IPS-NIHi7 (cell line): Measurements from ENCODE around the gene DPT.

Experiments used
- DNase-seq: peaks from one replicate; pipeline ENCODE4 v3.0.0; 2012; ENCODE audit warnings: mixed read lengths; ENCODE audit errors: extremely low spot score

Gene DPT

GRCh38 chr1:168735974-168736373, 7.0 kb upstream of the DPT start:
- no peak for DNase-seq

- no peak for DNase-seq
These were observed 5.9 kb upstream of the DPT start for GRCh38 chr1:168734946-168735345.

- no peak for DNase-seq
These were observed 5.3 kb upstream of the DPT start for GRCh38 chr1:168734271-168734670.

- no peak for DNase-seq
These were observed 4.2 kb upstream of the DPT start for GRCh38 chr1:168733241-168733640.

GRCh38 chr1:168732736-168733135, 3.7 kb upstream of the DPT start:
- no peak for DNase-seq

GRCh38 chr1:168731244-168731953, 2.4 kb upstream of the DPT start:
- no peak for DNase-seq

- no peak for DNase-seq
These were observed 398 bp upstream of the DPT start for GRCh38 chr1:168729405-168729802.

GRCh38 chr1:168726719-168727118, 2.3 kb downstream of the DPT start:
- DNase-seq: no peak

- DNase-seq: no peak
These were observed 2.7 kb downstream of the DPT start for GRCh38 chr1:168726281-168726680.

GRCh38 chr1:168725831-168726230, 3.2 kb downstream of the DPT start:
- DNase-seq: no peak

- DNase-seq: no peak
These were observed 3.9 kb downstream of the DPT start for GRCh38 chr1:168725060-168725459.

- no peak for DNase-seq
These were observed 6.0 kb downstream of the DPT start for GRCh38 chr1:168723000-168723399.

- DNase-seq: no peak
These were observed 8.2 kb downstream of the DPT start for GRCh38 chr1:168720839-168721238.

GRCh38 chr1:168719306-168720111, 9.5 kb downstream of the DPT start:
- DNase-seq: peak; percentile 29

- DNase-seq: no peak
These were observed 10.8 kb downstream of the DPT start for GRCh38 chr1:168717906-168718891.

GRCh38 chr1:168714012-168714411, 15.0 kb downstream of the DPT start:
- no peak for DNase-seq

GRCh38 chr1:168709405-168710363, 19.3 kb downstream of the DPT start:
- no peak for DNase-seq

- no peak for DNase-seq
These were observed 20.2 kb downstream of the DPT start for GRCh38 chr1:168708698-168709404.

GRCh38 chr1:168706391-168706992, 22.5 kb downstream of the DPT start:
- no peak for DNase-seq
